NCI-H2196 treated with DMSO at 0.1 percent for 48 hours (cell line): Measurements from ENCODE around the gene SPTBN2.
A peak's percentile ranks its signal among the peaks of the same experiment; 100 is the strongest.
"Not testable (repeated sequence)": the region's sequence is repeated elsewhere in the genome, so short reads cannot be mapped to it uniquely, and the experiment has no call there.

Experiments used
- DNase-seq: peaks from one replicate; lab custom pipeline; 2025; ENCODE audit not compliant: unreplicated experiment; lab: John Stamatoyannopoulos, UW

The SPTBN2 gene

DNA sequence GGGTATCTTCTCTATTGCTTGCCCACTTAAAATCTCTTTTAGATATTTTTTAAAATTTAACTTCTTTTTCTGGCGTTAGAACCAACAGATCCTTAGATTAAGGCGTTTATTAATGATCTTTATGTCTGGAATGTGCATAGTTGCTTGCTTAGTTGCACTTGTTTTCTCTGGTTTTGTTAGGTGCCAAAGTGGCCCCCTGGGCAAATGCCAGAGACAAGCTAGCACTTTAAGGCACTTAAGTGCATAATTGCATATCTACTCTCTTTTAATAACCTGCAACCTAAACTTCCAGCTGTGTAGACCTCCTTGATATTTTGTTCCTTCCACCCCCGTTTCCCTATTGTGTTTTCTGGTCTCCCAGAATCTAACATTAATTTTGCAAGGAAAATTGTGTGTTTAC is 87.2 kb downstream of the SPTBN2 start:
- DNase-seq, result no peak

DNA sequence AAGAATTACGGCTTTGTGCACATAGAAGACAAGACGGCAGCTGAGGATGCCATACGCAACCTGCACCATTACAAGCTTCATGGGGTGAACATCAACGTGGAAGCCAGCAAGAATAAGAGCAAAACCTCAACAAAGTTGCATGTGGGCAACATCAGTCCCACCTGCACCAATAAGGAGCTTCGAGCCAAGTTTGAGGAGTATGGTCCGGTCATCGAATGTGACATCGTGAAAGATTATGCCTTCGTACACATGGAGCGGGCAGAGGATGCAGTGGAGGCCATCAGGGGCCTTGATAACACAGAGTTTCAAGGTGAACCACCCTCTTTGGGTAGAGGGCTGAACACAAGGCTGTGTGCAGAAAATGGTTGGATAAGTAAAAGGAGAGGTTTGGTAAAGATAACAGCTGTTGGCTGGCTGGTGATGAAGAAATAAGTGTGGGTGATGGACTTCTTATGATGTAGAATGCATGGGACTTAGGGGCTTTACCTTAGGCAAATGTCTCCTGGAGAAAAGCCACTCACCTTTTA is 89.1 kb downstream of the SPTBN2 start:
- DNase-seq, result not testable (repeated sequence)

DNA sequence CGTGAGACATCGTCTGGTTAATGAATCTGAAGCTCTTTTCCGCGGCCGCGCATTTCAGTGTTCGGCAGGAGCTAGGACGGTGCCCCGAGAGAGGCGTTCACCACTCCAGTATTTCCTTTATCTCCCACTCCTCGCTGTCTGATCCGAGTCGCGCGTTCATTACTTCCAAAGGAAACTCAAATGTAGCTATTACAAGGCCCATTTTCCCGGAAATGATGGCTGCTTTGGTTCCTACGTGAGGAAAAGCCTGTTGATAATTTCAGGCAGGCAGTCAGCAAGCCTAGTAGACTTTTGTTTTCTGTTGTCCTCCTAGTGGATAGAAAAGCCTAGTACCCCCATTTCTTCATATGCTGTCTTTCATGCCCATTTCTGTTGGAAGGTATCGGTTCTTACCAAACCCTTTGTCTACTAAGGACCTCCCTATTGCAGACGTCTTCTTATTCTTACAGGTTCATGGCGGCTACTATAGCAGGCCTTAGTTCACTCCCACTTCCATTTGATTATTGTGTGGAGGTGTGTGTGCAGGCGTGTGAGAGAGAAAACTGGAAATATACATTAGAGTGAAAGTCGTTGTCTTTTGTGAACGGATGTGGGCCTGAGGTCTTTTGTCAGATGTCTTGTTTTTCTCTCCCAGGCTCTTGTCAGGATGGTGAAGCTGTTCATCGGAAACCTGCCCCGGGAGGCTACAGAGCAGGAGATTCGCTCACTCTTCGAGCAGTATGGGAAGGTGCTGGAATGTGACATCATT is 89.8 kb downstream of the SPTBN2 start:
- DNase-seq, result no peak

DNA sequence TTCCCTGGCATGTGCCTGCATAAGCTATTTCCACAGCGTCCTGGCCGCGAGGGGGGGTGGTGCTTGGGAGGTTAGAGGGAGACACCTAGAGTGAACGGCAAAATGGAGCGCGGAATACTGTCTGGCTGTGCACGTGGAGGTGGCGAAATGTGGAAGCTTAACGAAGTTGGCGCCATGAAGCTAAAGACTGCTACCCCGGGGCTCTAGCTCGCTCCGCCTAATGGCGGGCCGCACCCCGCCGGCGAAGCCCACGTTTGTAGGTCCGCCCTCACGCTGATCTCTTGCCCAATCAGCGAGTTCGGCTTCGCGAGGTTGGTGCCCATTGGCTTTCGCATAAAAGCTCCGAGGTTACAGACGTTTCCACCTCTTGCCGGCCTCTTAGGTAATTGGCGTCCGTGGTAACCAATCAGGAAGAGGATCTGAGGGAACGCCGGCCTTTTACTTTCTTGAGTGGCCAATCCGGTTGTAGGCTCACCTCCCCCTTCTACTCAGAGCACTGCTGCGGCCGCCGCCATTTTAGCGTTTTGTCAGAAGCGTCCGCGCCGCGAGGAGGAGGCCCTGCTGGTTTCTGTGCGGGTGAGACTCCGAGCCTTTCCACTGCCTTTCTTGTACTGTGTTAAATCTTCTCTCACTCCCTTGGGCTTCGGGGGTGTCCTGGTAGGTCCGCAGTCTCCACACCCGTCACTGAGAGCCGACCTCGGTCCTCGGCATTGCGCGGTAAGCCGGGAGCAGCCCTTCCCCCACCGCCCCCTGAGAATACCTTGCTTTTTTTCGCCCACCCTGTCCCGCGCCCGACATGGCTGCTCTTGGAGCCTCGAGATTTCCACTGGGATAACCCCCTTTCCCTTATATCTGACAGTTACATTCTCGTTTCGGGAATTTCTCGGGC is 90.6 kb downstream of the SPTBN2 start, which contains the start of gene RBM4:
RBM4 (plus strand) TSS at position 527 of the 889 bp plus-strand sequence. CDS start 1,009 bp downstream, outside the sequence.
- DNase-seq, result peak; percentile 98

DNA sequence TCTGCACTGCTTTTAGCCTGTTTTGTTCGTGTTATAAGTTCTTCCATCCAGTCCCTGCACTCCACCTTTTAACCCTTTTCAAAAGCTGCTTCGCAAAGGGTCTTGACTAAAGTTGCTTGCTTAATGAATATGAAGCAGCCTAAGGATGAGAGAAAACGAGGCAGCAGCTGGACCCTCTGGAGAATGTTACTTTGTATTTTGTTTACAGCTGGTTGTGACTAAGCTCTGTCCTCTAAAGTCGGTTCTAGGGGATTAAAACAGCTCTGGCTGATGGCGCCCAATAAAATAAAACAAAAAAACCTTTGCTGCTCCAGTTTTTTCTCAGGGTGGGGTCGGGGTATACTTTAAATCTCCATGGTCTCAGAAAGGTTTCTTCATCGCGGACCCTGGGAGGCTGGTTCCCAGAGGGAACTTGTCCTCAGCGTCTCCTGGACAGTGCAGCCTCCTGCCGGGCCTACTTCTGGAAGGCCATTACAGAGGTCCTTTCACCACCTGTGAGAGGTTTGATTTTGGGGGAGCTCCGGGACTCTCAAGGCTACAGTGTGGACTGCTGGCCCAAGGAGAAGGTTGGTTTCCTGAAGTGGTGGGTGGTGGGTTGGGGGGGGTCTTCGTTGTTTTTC is 91.3 kb downstream of the SPTBN2 start:
- no peak for DNase-seq

DNA sequence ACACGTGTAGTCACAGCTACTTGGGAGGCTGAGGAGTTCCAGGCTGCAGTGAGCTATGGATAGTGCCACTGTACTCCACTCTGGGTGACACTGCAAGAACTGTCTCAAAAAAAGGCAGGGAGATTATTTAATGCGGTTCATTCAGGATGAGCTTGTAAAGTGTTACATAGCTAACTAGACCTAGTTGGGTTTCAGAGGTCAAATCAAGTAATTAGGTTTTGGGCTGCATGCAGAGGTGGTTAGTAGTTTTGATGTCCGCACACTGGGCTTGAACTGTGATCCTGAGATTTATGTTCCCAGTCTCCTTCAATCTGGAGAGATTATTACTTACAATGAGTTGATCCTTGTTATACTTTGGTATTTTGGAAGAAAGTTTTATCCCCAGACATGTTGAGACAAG is 92.6 kb downstream of the SPTBN2 start:
- DNase-seq, result no peak
